ENCODE data around the gene SGMS1. TPM values are rescaled to one million over a fixed set of nuclear protein-coding genes. Genes with fewer than 3 reads are reported as not detected.
A peak's percentile ranks its signal among the peaks of the same experiment; 100 is the strongest.

SGMS1 gene
- total RNA-seq, 4 donors from 2014 or later = 28.3 to 44.5 (median 41.7) TPM

- Histone ChIP-seq H3K27me3 (no peaks in the 10 kb centered on the region), H3K4me1 (peaks cover 0 to 31% (median 2%) of the 10 kb centered on the region in 4 donors), H3K27ac (no peak overlapping the region), H3K36me3 (no peaks in the 10 kb centered on the region), H3K9me3 (no peaks in the 10 kb centered on the region), H3K4me3 (no peak overlapping the region)
- no peak for TF ChIP-seq EP300 (IDR thresholded peaks at IDR 0.05; ENCODE audit: low read depth)
- no peak for DNase-seq
- intact Hi-C loops (cut with DNase I; ENCODE audit: low total_unique reads) (no loop called here), in situ Hi-C loops (cut with MboI; ENCODE audit: low pct_ligation_motif_present in 1 of 4, low pct_unique_long_range_greater_than_20kb in 1 of 4, low sequenced_read_pairs in 3 of 4) (no loop called here)
- 93 to 100% methylated on average over 1 to 2 of the region's 2 CpGs for WGBS, 2 donors (ENCODE audit: low coverage in 1 of 2)
Observed at GRCh38 chr10:50515420-50515819, 108.3 kb downstream of the SGMS1 start.

GRCh38 chr10:50514995-50515394, 108.8 kb downstream of the SGMS1 start:
- intact Hi-C loops (cut with DNase I; ENCODE audit: low total_unique reads) (no loop called here), in situ Hi-C loops (cut with MboI; ENCODE audit: low pct_ligation_motif_present in 1 of 4, low pct_unique_long_range_greater_than_20kb in 1 of 4, low sequenced_read_pairs in 3 of 4) (no loop called here)
- Histone ChIP-seq H3K27ac (no peak overlapping the region), H3K4me1 (peaks cover 0 to 31% (median 2%) of the 10 kb centered on the region in 4 donors), H3K36me3 (no peaks in the 10 kb centered on the region), H3K4me3 (no peak overlapping the region), H3K9me3 (no peaks in the 10 kb centered on the region), H3K27me3 (no peaks in the 10 kb centered on the region)
- WGBS, 2 donors (ENCODE audit: low coverage in 1 of 2) = 85% methylated on average over 2 of the region's 2 CpGs; no CpG with 5 or more reads in 1 of the 2 donors
- TF ChIP-seq CTCF (IDR thresholded peaks at IDR 0.05) (no peak), POLR2A (IDR thresholded peaks at IDR 0.05) (no peak), POLR2AphosphoS5 (IDR thresholded peaks at IDR 0.05) (no peak), EP300 (IDR thresholded peaks at IDR 0.05; ENCODE audit: low read depth) (no peak)
- DNase-seq = no peak

GRCh38 chr10:50513956-50514355, 109.8 kb downstream of the SGMS1 start:
- Histone ChIP-seq H3K9me3 (no peaks in the 10 kb centered on the region), H3K4me1 (peaks cover 0 to 37% (median 5%) of the 10 kb centered on the region in 4 donors), H3K27me3 (no peaks in the 10 kb centered on the region), H3K36me3 (no peaks in the 10 kb centered on the region), H3K4me3 (no peak overlapping the region), H3K27ac (no peak overlapping the region)
- in situ Hi-C loops (cut with MboI; ENCODE audit: low pct_ligation_motif_present in 1 of 4, low pct_unique_long_range_greater_than_20kb in 1 of 4, low sequenced_read_pairs in 3 of 4) = no loop called here
- 87 to 93% methylated on average over 4 to 5 of the region's 5 CpGs for whole genome bisulfite sequencing, 2 donors (ENCODE audit: low coverage in 1 of 2)
- TF ChIP-seq POLR2A (IDR thresholded peaks at IDR 0.05) (no peak), POLR2AphosphoS5 (IDR thresholded peaks at IDR 0.05) (no peak), CTCF (IDR thresholded peaks at IDR 0.05) (no peak), EP300 (IDR thresholded peaks at IDR 0.05; ENCODE audit: low read depth) (no peak)
- intact Hi-C loops (cut with DNase I; ENCODE audit: low total_unique reads) = no loop called here
- no peak for DNase-seq

GRCh38 chr10:50512743-50513416, 110.9 kb downstream of the SGMS1 start:
- Histone ChIP-seq H3K27me3 (no peaks in the 10 kb centered on the region), H3K4me3 (no peak overlapping the region), H3K36me3 (no peaks in the 10 kb centered on the region), H3K27ac (peak overlapping the region in 1 of 4 donors; percentile 7), H3K9me3 (no peaks in the 10 kb centered on the region), H3K4me1 (peaks cover 0 to 43% (median 8%) of the 10 kb centered on the region in 4 donors)
- in situ Hi-C loops (cut with MboI; ENCODE audit: low pct_ligation_motif_present in 1 of 4, low pct_unique_long_range_greater_than_20kb in 1 of 4, low sequenced_read_pairs in 3 of 4) (no loop called here), intact Hi-C loops (cut with DNase I; ENCODE audit: low total_unique reads) (no loop called here)
- TF ChIP-seq POLR2AphosphoS5 (IDR thresholded peaks at IDR 0.05) = no peak
- TF ChIP-seq CTCF (IDR thresholded peaks at IDR 0.05) = no peak
- no peak for TF ChIP-seq POLR2A (IDR thresholded peaks at IDR 0.05)
- TF ChIP-seq EP300 (IDR thresholded peaks at IDR 0.05; ENCODE audit: low read depth) = no peak
- peak; percentile 17 for DNase-seq
- WGBS, 2 donors (ENCODE audit: low coverage in 1 of 2) = 83% methylated on average over 1 to 3 of the region's 3 CpGs

All from transverse colon (tissue), 4 donors.